ENCODE results near the gene ARAP3.
"Not testable (repeated sequence)": the region's sequence is repeated elsewhere in the genome, so short reads cannot be mapped to it uniquely, and the experiment has no call there.

Gene ARAP3

DNA sequence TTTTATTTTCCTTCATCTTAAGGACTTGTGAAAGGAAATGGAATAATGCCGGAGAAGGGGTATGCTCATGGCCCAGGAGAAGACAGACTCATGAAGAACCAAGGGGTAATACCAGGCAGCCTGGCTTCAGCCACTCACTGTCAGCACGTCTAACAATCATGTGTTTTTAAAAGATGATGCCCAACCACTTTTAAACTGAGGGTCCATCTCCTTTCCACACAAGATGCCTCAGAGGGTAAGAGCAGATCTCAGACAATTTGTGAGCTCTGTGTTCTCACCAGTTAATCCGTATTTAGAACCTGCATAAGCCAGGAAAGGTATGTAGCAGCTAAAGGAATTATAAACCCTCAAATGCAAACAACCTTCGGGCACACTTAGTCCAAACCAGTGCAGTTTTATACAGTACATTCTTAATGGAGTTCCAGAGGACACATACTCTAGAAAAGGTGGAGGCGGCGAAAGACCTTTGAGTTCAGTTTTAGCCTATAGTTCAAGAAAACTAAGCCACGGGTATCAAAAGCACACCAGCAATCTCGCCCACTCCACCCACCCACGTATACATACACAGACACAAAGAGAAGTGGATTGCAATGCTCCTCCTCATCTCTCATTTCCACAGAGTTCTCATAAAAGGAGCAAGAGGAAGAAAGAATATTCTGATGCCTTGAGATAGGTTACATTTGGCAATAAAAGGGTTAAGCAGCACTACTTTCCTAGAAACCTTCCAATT lies 65.9 kb downstream of the ARAP3 start:
- no peak for DNase-seq (ENCODE audit: extremely low read depth, low read depth)
- H3K4me3 ChIP-seq (replicated peaks; ENCODE audit: low read depth, low read length): no peak overlapping the region
- TF ChIP-seq, protein P1, sequence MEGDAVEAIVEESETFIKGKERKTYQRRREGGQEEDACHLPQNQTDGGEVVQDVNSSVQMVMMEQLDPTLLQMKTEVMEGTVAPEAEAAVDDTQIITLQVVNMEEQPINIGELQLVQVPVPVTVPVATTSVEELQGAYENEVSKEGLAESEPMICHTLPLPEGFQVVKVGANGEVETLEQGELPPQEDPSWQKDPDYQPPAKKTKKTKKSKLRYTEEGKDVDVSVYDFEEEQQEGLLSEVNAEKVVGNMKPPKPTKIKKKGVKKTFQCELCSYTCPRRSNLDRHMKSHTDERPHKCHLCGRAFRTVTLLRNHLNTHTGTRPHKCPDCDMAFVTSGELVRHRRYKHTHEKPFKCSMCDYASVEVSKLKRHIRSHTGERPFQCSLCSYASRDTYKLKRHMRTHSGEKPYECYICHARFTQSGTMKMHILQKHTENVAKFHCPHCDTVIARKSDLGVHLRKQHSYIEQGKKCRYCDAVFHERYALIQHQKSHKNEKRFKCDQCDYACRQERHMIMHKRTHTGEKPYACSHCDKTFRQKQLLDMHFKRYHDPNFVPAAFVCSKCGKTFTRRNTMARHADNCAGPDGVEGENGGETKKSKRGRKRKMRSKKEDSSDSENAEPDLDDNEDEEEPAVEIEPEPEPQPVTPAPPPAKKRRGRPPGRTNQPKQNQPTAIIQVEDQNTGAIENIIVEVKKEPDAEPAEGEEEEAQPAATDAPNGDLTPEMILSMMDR (IDR thresholded peaks at IDR 0.05; ENCODE audit: low read depth, low read length, missing control alignments): no peak

DNA sequence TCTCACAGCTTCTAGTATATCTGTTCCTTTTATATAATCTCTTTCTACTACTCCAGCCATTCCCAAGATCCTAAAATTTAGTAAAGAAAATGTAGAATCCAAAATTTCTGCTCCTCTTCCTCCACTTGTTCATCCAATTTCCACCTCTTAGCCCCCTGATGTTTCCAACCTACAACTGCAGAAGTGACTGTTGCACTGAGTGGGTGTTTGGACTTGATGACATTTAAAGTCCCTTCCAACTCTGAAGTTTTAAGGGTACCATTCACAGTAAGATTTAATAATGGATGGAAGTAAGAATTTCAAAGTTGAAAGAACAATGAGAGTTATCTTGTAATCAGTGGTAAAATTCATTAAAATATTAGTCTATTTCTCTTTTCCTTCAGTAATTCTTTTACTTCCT lies 68.7 kb downstream of the ARAP3 start:
- DNase-seq (ENCODE audit: extremely low read depth, low read depth): no peak
- TF ChIP-seq, protein P1 (IDR thresholded peaks at IDR 0.05; ENCODE audit: low read depth, low read length, missing control alignments): no peak
- no peak overlapping the region for H3K4me3 ChIP-seq (replicated peaks; ENCODE audit: low read depth, low read length)

DNA sequence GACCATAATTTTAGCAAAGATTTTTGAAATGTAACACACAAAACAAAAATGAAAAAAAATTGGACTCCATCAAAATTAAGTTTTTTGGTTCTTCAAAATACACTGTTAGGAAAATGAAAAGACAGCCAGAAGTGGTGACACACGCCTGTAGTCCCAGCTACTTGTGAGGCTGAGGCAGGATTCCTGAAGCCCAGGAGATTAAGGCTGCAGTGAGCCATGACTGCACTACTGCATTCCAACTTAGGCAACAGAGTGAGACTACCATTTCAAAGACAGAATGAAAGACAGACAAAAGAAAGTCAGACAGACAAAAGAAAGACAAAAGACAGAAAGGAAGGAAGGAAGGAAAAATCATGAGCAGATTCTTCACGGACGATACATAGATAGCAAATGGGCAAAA lies 70.7 kb downstream of the ARAP3 start:
- TF ChIP-seq, protein P1 (IDR thresholded peaks at IDR 0.05; ENCODE audit: low read depth, low read length, missing control alignments): no peak
- no peak for DNase-seq (ENCODE audit: extremely low read depth, low read depth)
- no peak overlapping the region for H3K4me3 ChIP-seq (replicated peaks; ENCODE audit: low read depth, low read length)

- DNase-seq (ENCODE audit: extremely low read depth, low read depth); H3K4me3 ChIP-seq (replicated peaks; ENCODE audit: low read depth, low read length): not testable (repeated sequence)
Measured at GRCh38 chr5:141609921-141610320, 72.1 kb downstream of the ARAP3 start.

DNA sequence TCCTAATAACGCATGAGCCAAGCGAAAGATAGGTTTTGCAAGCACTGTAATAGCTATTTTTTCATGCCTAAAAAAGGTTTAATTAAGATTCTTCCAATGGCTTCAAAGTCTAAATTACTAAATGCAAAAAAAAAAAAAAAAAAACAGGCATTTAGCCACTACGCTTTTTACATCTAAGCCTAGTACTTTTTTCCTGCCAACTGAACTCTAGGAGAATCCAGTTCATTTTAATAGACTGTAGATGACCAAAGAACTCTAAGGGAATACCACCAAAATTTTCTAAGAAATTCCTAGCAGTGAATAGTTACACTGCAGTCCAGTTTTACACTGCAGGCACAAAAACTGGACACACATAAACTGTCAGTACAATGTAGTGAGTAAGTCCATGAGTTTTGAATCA lies 73.0 kb downstream of the ARAP3 start:
- TF ChIP-seq, protein P1 (IDR thresholded peaks at IDR 0.05; ENCODE audit: low read depth, low read length, missing control alignments): no peak
- H3K4me3 ChIP-seq (replicated peaks; ENCODE audit: low read depth, low read length): no peak overlapping the region
- DNase-seq (ENCODE audit: extremely low read depth, low read depth): no peak

DNA sequence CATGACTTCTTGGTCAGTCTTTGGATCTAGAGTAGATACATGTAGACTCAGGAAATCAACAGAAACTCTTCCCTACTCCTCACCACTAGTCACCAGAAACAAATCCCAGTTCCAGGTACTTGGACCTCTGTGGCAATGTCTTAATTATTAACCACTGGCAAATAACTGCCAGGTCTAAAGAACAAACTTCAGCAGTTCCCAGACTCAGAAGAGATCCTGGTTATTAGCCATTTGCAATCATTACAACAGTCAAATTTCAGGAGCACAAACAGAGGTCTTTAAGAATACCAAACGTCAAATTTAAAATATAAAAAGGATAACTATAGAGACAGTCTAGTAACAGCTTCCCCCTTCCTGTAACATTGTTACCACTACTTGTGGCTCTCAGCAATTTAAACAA lies 73.5 kb downstream of the ARAP3 start:
- DNase-seq (ENCODE audit: extremely low read depth, low read depth): no peak
- no peak overlapping the region for H3K4me3 ChIP-seq (replicated peaks; ENCODE audit: low read depth, low read length)
- TF ChIP-seq, protein P1 (IDR thresholded peaks at IDR 0.05; ENCODE audit: low read depth, low read length, missing control alignments): no peak

GRCh38 chr5:141608046-141608445 lies 74.0 kb downstream of the ARAP3 start:
- no peak overlapping the region for H3K4me3 ChIP-seq (replicated peaks; ENCODE audit: low read depth, low read length)
- TF ChIP-seq, protein P1 (IDR thresholded peaks at IDR 0.05; ENCODE audit: low read depth, low read length, missing control alignments): no peak
- no peak for DNase-seq (ENCODE audit: extremely low read depth, low read depth)
